ENCODE measurements around the gene LSAMP.

DNA sequence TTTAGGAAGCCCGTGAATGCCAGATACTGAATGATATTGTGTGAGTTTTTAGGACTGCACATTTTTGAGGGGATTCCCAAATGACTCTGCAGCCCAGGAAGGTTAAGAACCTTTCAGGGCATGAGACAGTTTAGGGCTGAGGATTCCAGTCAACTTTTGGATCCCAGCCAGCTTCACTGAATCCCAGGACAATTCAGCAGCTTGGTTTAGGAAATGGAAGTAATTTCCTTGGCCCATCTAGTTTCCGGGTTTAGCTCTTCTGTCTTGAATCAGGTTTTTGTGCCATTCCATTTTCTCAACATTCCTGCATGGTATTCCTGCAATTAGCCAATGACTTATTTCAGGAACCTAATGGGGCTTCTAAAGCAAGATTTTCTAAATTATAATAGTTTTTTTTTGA is 253.9 kb downstream of the LSAMP start:
- TF ChIP-seq, protein P1, sequence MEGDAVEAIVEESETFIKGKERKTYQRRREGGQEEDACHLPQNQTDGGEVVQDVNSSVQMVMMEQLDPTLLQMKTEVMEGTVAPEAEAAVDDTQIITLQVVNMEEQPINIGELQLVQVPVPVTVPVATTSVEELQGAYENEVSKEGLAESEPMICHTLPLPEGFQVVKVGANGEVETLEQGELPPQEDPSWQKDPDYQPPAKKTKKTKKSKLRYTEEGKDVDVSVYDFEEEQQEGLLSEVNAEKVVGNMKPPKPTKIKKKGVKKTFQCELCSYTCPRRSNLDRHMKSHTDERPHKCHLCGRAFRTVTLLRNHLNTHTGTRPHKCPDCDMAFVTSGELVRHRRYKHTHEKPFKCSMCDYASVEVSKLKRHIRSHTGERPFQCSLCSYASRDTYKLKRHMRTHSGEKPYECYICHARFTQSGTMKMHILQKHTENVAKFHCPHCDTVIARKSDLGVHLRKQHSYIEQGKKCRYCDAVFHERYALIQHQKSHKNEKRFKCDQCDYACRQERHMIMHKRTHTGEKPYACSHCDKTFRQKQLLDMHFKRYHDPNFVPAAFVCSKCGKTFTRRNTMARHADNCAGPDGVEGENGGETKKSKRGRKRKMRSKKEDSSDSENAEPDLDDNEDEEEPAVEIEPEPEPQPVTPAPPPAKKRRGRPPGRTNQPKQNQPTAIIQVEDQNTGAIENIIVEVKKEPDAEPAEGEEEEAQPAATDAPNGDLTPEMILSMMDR (IDR thresholded peaks at IDR 0.05) = no peak
- TF ChIP-seq EP300 (IDR thresholded peaks at IDR 0.05) (no peak), POLR2AphosphoS5 (IDR thresholded peaks at IDR 0.05) (no peak)

Data from esophagus muscularis mucosa (tissue), 4 donors.